Smooth muscle cell (in vitro differentiated cells): ENCODE results near the gene FBP1. TPM values are rescaled to one million over a fixed set of nuclear protein-coding genes. Genes with fewer than 3 reads are reported as not detected.

Experiments used
- DNase-seq: peaks from one replicate; lab custom pipeline; 2025; ENCODE audit not compliant: unreplicated experiment; lab: John Stamatoyannopoulos, UW
- H2AFZ ChIP-seq: fragments of 200-600 bp; sonication (generic); 2 replicates; pipeline ENCODE4 v1.6.0; 2016; ENCODE audit warnings: antibody characterized with exemption, low read depth, mild to moderate bottlenecking
- H3F3A ChIP-seq: fragments of 200-600 bp; sonication (generic); 2 replicates; pipeline ENCODE4 v1.6.0; 2017; ENCODE audit warnings: antibody characterized with exemption, low read depth
- H3K27ac ChIP-seq: fragments of 200-600 bp; sonication (generic); 2 replicates; pipeline ENCODE4 v1.5.1; 2016; ENCODE audit warnings: low read depth, mild to moderate bottlenecking
- H3K27me3 ChIP-seq: fragments of 200-600 bp; sonication (generic); 2 replicates; pipeline ENCODE4 v1.6.1; 2016; ENCODE audit warnings: low read depth, mild to moderate bottlenecking
- H3K36me3 ChIP-seq: fragments of 200-600 bp; sonication (generic); 2 replicates; pipeline ENCODE4 v1.5.1; 2016; ENCODE audit warnings: low read depth
- H3K4me1 ChIP-seq: fragments of 200-600 bp; sonication (generic); 2 replicates; pipeline ENCODE4 v1.5.1; 2016; ENCODE audit warnings: low read depth
- H3K4me2 ChIP-seq: fragments of 200-600 bp; sonication (generic); 2 replicates; pipeline ENCODE4 v1.6.0; 2016; ENCODE audit warnings: mild to moderate bottlenecking
- H3K4me3 ChIP-seq: fragments of 200-600 bp; sonication (generic); 2 replicates; pipeline ENCODE4 v1.5.1; 2016; ENCODE audit warnings: mild to moderate bottlenecking
- H3K79me2 ChIP-seq: fragments of 200-600 bp; sonication (generic); 2 replicates; pipeline ENCODE4 v1.6.0; 2016; ENCODE audit warnings: low read depth, mild to moderate bottlenecking
- H3K9ac ChIP-seq: fragments of 200-600 bp; sonication (generic); 2 replicates; pipeline ENCODE4 v1.6.0; 2016; ENCODE audit warnings: low read depth
- H3K9me3 ChIP-seq: fragments of 200-600 bp; sonication (generic); replicated peaks from 2 replicates; pipeline ENCODE4 v1.5.1; 2016; ENCODE audit warnings: low read depth
- H4K20me1 ChIP-seq: fragments of 200-600 bp; sonication (generic); 2 replicates; pipeline ENCODE4 v1.6.0; 2016; ENCODE audit warnings: low read depth
- CTCF ChIP-seq: fragments of 200-600 bp; sonication (generic); IDR thresholded peaks from 2 replicates; pipeline ENCODE4 v1.5.1; 2017; ENCODE audit warnings: borderline replicate concordance, mild to moderate bottlenecking, antibody characterized with exemption; ENCODE audit not compliant: insufficient read depth, poor library complexity, severe bottlenecking
- WGBS: methylation state at CpG from one replicate; pipeline ENCODE4 v1.1.7; 2016; ENCODE audit warnings: low lambda C conversion rate; 5-methylcytosine and 5-hydroxymethylcytosine counted together
- polyA plus RNA-seq: library from polyadenylated mRNA; unstranded; fragments of >200 nt; fragmentation: Nextera tagmentation; extraction: Ambion mirVana; gene quantifications from 2 replicates; pipeline ENCODE4 v1.2.1, GENCODE V29; 2016
- total RNA-seq: library from RNA; depleted of rRNA; stranded (reverse); fragments of >200 nt; gene quantifications from 2 replicates; pipeline ENCODE4 v1.2.3, GENCODE V29; 2014

Gene FBP1
- total and polyA plus RNA-seq, 2 experiments from 2014 or later = 0.22 to 0.70 TPM

GRCh38 chr9:94675008-94675881 is 35.9 kb upstream of the FBP1 start:
- Histone ChIP-seq H2AFZ (peak overlapping the region; percentile 71), H3F3A (peaks cover 14% of the 10 kb centered on the region), H3K27me3 (no peaks in the 10 kb centered on the region), H3K9me3 (no peaks in the 10 kb centered on the region), H3K4me3 (no peak overlapping the region), H3K4me1 (peaks cover 8% of the 10 kb centered on the region), H3K4me2 (no peak overlapping the region), H3K36me3 (no peaks in the 10 kb centered on the region), H3K79me2 (no peaks in the 10 kb centered on the region), H3K9ac (no peak overlapping the region), H3K27ac (peak overlapping the region; percentile 29), H4K20me1 (no peaks in the 10 kb centered on the region)
- DNase-seq = no peak
- 81% methylated on average over 7 of the region's 7 CpGs for WGBS
- no peak for TF ChIP-seq CTCF

- no peaks in the 10 kb centered on the region for H3K79me2 ChIP-seq
- H2AFZ ChIP-seq = peak overlapping the region; percentile 95
- H3K4me2 ChIP-seq = peak overlapping the region; percentile 66
- no peak for DNase-seq
- H3K9me3 ChIP-seq = no peaks in the 10 kb centered on the region
- no peak for TF ChIP-seq CTCF
- no peaks in the 10 kb centered on the region for H3K36me3 ChIP-seq
- peaks cover 16% of the 10 kb centered on the region for H3F3A ChIP-seq
- peak overlapping the region; percentile 94 for H3K27ac ChIP-seq
- H3K4me1 ChIP-seq = peaks cover 8% of the 10 kb centered on the region
- no peaks in the 10 kb centered on the region for H4K20me1 ChIP-seq
- WGBS = 0% methylated on average over 2 of the region's 2 CpGs
- peak overlapping the region; percentile 50 for H3K9ac ChIP-seq
- H3K27me3 ChIP-seq = no peaks in the 10 kb centered on the region
- H3K4me3 ChIP-seq = no peak overlapping the region
Observed at GRCh38 chr9:94672811-94673487, 33.6 kb upstream of the FBP1 start.

- H3F3A ChIP-seq = peaks cover 27% of the 10 kb centered on the region
- no peaks in the 10 kb centered on the region for H3K27me3 ChIP-seq
- no peaks in the 10 kb centered on the region for H3K36me3 ChIP-seq
- peak overlapping the region; percentile 37 for H3K4me3 ChIP-seq
- no peak overlapping the region for H2AFZ ChIP-seq
- H3K79me2 ChIP-seq = no peaks in the 10 kb centered on the region
- no peak overlapping the region for H3K9ac ChIP-seq
- H3K9me3 ChIP-seq = no peaks in the 10 kb centered on the region
- peaks cover 21% of the 10 kb centered on the region for H3K4me1 ChIP-seq
- H3K4me2 ChIP-seq = peak overlapping the region; percentile 78
- 22% methylated on average over 17 of the region's 17 CpGs for WGBS
- no peak for DNase-seq
- peak overlapping the region; percentile 54 for H3K27ac ChIP-seq
- peak; percentile 81 for TF ChIP-seq CTCF
- no peaks in the 10 kb centered on the region for H4K20me1 ChIP-seq
Observed at GRCh38 chr9:94668928-94669729, 29.8 kb upstream of the FBP1 start.
